Tibial nerve (tissue), 4 donors: Measurements from ENCODE around the gene EEA1.
A peak's percentile ranks its signal among the peaks of the same experiment; 100 is the strongest.

ENCODE experiments used
- EP300 ChIP-seq, 2 donors: sonication (generic); formaldehyde crosslinking; IDR thresholded peaks; one replicate each; pipeline ENCODE4 v1.6.1; 2017; ENCODE audit warnings: antibody characterized with exemption in 2 of 2, mild to moderate bottlenecking in 1 of 2
- POLR2A ChIP-seq, 2 donors: fragments of 450-650 bp; IDR thresholded peaks; one replicate each; pipeline ENCODE4 v1.6.1; 2017; ENCODE audit warnings: antibody characterized with exemption in 2 of 2, mild to moderate bottlenecking in 2 of 2, moderate library complexity in 2 of 2
- TF ChIP-seq, protein P1 (sequence below), 5 experiments: fragments of 200-600 bp in 3 of 5; fragments of 450-650 bp in 2 of 5; sonication (generic) in 3 of 5; IDR thresholded peaks; one replicate each; pipeline ENCODE4 v1.5.1; 2016 to 2019; ENCODE audit warnings: antibody characterized with exemption in 5 of 5, mild to moderate bottlenecking in 3 of 5, moderate library complexity in 2 of 5

DNA sequence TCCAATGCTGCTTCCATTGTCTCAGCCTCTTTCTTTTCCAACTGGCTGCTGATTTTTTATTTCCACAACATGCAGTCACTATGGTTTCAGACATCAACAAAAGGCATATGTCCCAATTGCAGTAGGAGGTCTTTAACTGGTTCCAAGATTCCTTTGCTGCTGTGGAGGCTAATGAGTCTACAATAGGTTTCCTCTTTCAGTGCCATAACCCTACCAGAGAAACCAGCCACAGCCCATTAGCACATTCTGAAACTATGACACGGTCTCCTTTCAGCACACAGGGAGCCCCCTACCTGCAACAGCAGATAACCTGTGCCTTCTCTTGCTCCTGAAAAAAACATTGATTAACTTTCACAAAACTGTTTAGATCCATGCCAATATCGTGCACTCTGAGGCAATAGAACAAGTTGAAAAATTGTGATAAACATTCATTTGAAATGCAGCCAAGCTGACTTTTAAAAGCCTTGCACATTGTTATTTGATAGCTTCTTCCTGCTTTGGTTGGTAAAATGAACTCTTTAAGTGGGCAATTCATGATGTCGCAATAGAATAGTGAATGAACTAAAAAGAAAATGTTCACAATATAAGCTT, 193.9 kb downstream of the EEA1 start:
- TF ChIP-seq POLR2A (IDR thresholded peaks at IDR 0.05) (no peak), EP300 (IDR thresholded peaks at IDR 0.05) (peak; percentile 37 to 87)
- TF ChIP-seq, protein P1, sequence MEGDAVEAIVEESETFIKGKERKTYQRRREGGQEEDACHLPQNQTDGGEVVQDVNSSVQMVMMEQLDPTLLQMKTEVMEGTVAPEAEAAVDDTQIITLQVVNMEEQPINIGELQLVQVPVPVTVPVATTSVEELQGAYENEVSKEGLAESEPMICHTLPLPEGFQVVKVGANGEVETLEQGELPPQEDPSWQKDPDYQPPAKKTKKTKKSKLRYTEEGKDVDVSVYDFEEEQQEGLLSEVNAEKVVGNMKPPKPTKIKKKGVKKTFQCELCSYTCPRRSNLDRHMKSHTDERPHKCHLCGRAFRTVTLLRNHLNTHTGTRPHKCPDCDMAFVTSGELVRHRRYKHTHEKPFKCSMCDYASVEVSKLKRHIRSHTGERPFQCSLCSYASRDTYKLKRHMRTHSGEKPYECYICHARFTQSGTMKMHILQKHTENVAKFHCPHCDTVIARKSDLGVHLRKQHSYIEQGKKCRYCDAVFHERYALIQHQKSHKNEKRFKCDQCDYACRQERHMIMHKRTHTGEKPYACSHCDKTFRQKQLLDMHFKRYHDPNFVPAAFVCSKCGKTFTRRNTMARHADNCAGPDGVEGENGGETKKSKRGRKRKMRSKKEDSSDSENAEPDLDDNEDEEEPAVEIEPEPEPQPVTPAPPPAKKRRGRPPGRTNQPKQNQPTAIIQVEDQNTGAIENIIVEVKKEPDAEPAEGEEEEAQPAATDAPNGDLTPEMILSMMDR (IDR thresholded peaks at IDR 0.05): peak in 1 of 5 experiments; percentile 9
